HG02840 (cell line): ENCODE results near the gene OVCH2.
"Not testable (repeated sequence)": the region's sequence is repeated elsewhere in the genome, so short reads cannot be mapped to it uniquely, and the experiment has no call there.

Source experiments
- ATAC-seq: cut with Tn5 transposase; IDR thresholded peaks from one replicate; pipeline ENCODE4 v1.9.1; 2021; ENCODE audit warnings: mild to moderate bottlenecking, moderate library complexity, moderate number of reproducible peaks; ENCODE audit not compliant: unreplicated experiment, low FRiP score

The OVCH2 gene

GRCh38 chr11:7706377-7706776 is at the start of gene OVCH2:
Gene OVCH2, minus strand, starts transcription at chr11:7706477. Its CDS starts 83 bp downstream, at chr11:7706394.
- ATAC-seq = no peak

- no peak for ATAC-seq
Measured at GRCh38 chr11:7749456-7749855, 43.2 kb upstream of the OVCH2 start.

- ATAC-seq = not testable (repeated sequence)
Measured at GRCh38 chr11:7734767-7735166, 28.5 kb upstream of the OVCH2 start.

GRCh38 chr11:7714786-7715185 is 8.5 kb upstream of the OVCH2 start:
- no peak for ATAC-seq

- ATAC-seq = no peak
Measured at GRCh38 chr11:7703740-7704139, 2.5 kb downstream of the OVCH2 start.

GRCh38 chr11:7696424-7696823 is 9.9 kb downstream of the OVCH2 start:
- no peak for ATAC-seq

- ATAC-seq = no peak
Measured at GRCh38 chr11:7694235-7694634, 12.0 kb downstream of the OVCH2 start.

GRCh38 chr11:7692426-7692825 is 13.9 kb downstream of the OVCH2 start:
- ATAC-seq = no peak

- no peak for ATAC-seq
Measured at GRCh38 chr11:7691759-7692350, 14.4 kb downstream of the OVCH2 start.

GRCh38 chr11:7690648-7691047 is 15.6 kb downstream of the OVCH2 start:
- no peak for ATAC-seq

GRCh38 chr11:7689239-7689638 is 17.0 kb downstream of the OVCH2 start:
- ATAC-seq = no peak

- no peak for ATAC-seq
Measured at GRCh38 chr11:7688238-7688826, 17.9 kb downstream of the OVCH2 start.

GRCh38 chr11:7687386-7687785 is 18.9 kb downstream of the OVCH2 start:
- ATAC-seq = no peak

- no peak for ATAC-seq
Measured at GRCh38 chr11:7686761-7687160, 19.5 kb downstream of the OVCH2 start.

- ATAC-seq = no peak
Measured at GRCh38 chr11:7683571-7683970, 22.7 kb downstream of the OVCH2 start.

GRCh38 chr11:7677796-7678201 is 28.5 kb downstream of the OVCH2 start:
- ATAC-seq = no peak

- no peak for ATAC-seq
Measured at GRCh38 chr11:7677071-7677470, 29.2 kb downstream of the OVCH2 start.

- ATAC-seq = no peak
Measured at GRCh38 chr11:7675631-7676030, 30.6 kb downstream of the OVCH2 start.

GRCh38 chr11:7673724-7674434 is 32.4 kb downstream of the OVCH2 start:
- ATAC-seq = no peak

- ATAC-seq = no peak
Measured at GRCh38 chr11:7672960-7673723, 33.1 kb downstream of the OVCH2 start, which contains the start of gene CYB5R2. Gene CYB5R2, minus strand, starts transcription at chr11:7673500. Its CDS starts 675 bp downstream, at chr11:7672825.
